ENCODE data around the gene HSFX1. TPM values are rescaled to one million over a fixed set of nuclear protein-coding genes. Genes with fewer than 3 reads are reported as not detected.

The HSFX1 gene
- total RNA-seq, 1 experiment from 2014 or later = 0.23 TPM

GRCh38 chrX:149819371-149819770 lies 45.5 kb downstream of the HSFX1 start:
- no peaks in the 10 kb centered on the region; the same call in 1 of the 2 replicates for H3K27me3 ChIP-seq (replicated peaks; ENCODE audit: control insufficient read depth, insufficient read depth, low read length)
- intact Hi-C loops (cut with micrococcal nuclease; ENCODE audit: unreplicated experiment) = no loop called here
- POLR2A ChIA-PET = no interaction called here
- Mint-ChIP-seq H3K27me3 (ENCODE audit: insufficient read depth, unreplicated experiment) (peaks cover 8% of the 10 kb centered on the region), H3K36me3 (ENCODE audit: insufficient read depth, unreplicated experiment) (no peaks in the 10 kb centered on the region), H3K9me3 (ENCODE audit: unreplicated experiment) (no peaks in the 10 kb centered on the region), H3K4me3 (ENCODE audit: unreplicated experiment) (no peak overlapping the region), H3K27ac (ENCODE audit: unreplicated experiment) (no peak overlapping the region), H3K4me1 (ENCODE audit: low read depth, unreplicated experiment) (no peaks in the 10 kb centered on the region)
- no TSS peak for BruUV-seq (replicated peaks)
- no peaks in the 10 kb centered on the region for H3K9me3 ChIP-seq
- no peaks in the 10 kb centered on the region for H3K4me1 ChIP-seq
- CTCF ChIA-PET = no interaction called here
- DNase-seq = no peak
- no peaks in the 10 kb centered on the region for H3K36me3 ChIP-seq (ENCODE audit: control insufficient read depth, insufficient read depth, low read length)
- no peak overlapping the region for H3K4me3 ChIP-seq (ENCODE audit: low read depth, low read length)
- TF ChIP-seq, protein P1, sequence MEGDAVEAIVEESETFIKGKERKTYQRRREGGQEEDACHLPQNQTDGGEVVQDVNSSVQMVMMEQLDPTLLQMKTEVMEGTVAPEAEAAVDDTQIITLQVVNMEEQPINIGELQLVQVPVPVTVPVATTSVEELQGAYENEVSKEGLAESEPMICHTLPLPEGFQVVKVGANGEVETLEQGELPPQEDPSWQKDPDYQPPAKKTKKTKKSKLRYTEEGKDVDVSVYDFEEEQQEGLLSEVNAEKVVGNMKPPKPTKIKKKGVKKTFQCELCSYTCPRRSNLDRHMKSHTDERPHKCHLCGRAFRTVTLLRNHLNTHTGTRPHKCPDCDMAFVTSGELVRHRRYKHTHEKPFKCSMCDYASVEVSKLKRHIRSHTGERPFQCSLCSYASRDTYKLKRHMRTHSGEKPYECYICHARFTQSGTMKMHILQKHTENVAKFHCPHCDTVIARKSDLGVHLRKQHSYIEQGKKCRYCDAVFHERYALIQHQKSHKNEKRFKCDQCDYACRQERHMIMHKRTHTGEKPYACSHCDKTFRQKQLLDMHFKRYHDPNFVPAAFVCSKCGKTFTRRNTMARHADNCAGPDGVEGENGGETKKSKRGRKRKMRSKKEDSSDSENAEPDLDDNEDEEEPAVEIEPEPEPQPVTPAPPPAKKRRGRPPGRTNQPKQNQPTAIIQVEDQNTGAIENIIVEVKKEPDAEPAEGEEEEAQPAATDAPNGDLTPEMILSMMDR (IDR thresholded peaks at IDR 0.05; ENCODE audit: insufficient read depth in 1 of 2, low read depth in 1 of 2, low read length in 1 of 2, severe bottlenecking in 1 of 2, unreplicated experiment in 1 of 2) = no peak

- ChIA-PET CTCF (no interaction called here), POLR2A (no interaction called here)
- TF ChIP-seq, protein P1 (IDR thresholded peaks at IDR 0.05; ENCODE audit: insufficient read depth in 1 of 2, low read depth in 1 of 2, low read length in 1 of 2, severe bottlenecking in 1 of 2, unreplicated experiment in 1 of 2) = peak; percentile 63 to 67
- Mint-ChIP-seq H3K27me3 (ENCODE audit: insufficient read depth, unreplicated experiment) (peaks cover 24% of the 10 kb centered on the region), H3K27ac (ENCODE audit: unreplicated experiment) (no peak overlapping the region), H3K9me3 (ENCODE audit: unreplicated experiment) (no peaks in the 10 kb centered on the region), H3K4me1 (ENCODE audit: low read depth, unreplicated experiment) (peaks cover 7% of the 10 kb centered on the region), H3K4me3 (ENCODE audit: unreplicated experiment) (no peak overlapping the region), H3K36me3 (ENCODE audit: insufficient read depth, unreplicated experiment) (no peaks in the 10 kb centered on the region)
- DNase-seq = peak; percentile 63 to 75
- no peaks in the 10 kb centered on the region for H3K27me3 ChIP-seq (replicated peaks; ENCODE audit: control insufficient read depth, insufficient read depth, low read length)
- H3K36me3 ChIP-seq (ENCODE audit: control insufficient read depth, insufficient read depth, low read length) = no peaks in the 10 kb centered on the region
- no TSS peak for BruUV-seq (replicated peaks)
- no peak overlapping the region for H3K4me3 ChIP-seq (ENCODE audit: low read depth, low read length)
- H3K4me1 ChIP-seq = no peaks in the 10 kb centered on the region
- intact Hi-C loops (cut with micrococcal nuclease; ENCODE audit: unreplicated experiment) = no loop called here
- H3K9me3 ChIP-seq = no peaks in the 10 kb centered on the region
Observed at GRCh38 chrX:149825424-149825823, 51.6 kb downstream of the HSFX1 start.

Other genes starting within 250 kb of the HSFX1 start
- 7.1 and 10.2 TPM in 2 replicates for gene EOLA1, start 233.1 kb upstream of the HSFX1 start, total RNA-seq (2022)
- gene HSFX3, start 224.1 kb upstream of the HSFX1 start, total RNA-seq (2022) = not detected in 2 replicates
- gene MAGEA9B, start 186.6 kb upstream of the HSFX1 start, total RNA-seq (2022) = not detected in 2 replicates
- 0.23 TPM in 1 of 2 replicates, not detected in the other for gene HSFX2, start 178.8 kb upstream of the HSFX1 start, total RNA-seq (2022)
- 14.2 and 17.1 TPM in 2 replicates for gene TMEM185A, start 142.3 kb upstream of the HSFX1 start, total RNA-seq (2022)
- 0.14 TPM in 1 of 2 replicates, not detected in the other for gene MAGEA11, start 62.0 kb upstream of the HSFX1 start, total RNA-seq (2022)
- not detected in 2 replicates for gene MAGEA9, start 7.9 kb downstream of the HSFX1 start, total RNA-seq (2022)
- gene MAGEA8, start 107.1 kb downstream of the HSFX1 start, total RNA-seq (2022) = not detected in 2 replicates
- gene HSFX4, start 155.5 kb downstream of the HSFX1 start, total RNA-seq (2022) = not detected in 2 replicates
- gene EOLA2, start 164.4 kb downstream of the HSFX1 start, total RNA-seq (2022) = 28.0 and 32.1 TPM in 2 replicates